GM21360 (cell line): ENCODE results near the gene TFRC.
"Not testable (repeated sequence)": the region's sequence is repeated elsewhere in the genome, so short reads cannot be mapped to it uniquely, and the experiment has no call there.

Source experiments
- ATAC-seq: cut with Tn5 transposase; IDR thresholded peaks from one replicate; pipeline ENCODE4 v1.9.1; 2021; ENCODE audit warnings: mild to moderate bottlenecking, moderate library complexity; ENCODE audit not compliant: unreplicated experiment

The TFRC gene

DNA sequence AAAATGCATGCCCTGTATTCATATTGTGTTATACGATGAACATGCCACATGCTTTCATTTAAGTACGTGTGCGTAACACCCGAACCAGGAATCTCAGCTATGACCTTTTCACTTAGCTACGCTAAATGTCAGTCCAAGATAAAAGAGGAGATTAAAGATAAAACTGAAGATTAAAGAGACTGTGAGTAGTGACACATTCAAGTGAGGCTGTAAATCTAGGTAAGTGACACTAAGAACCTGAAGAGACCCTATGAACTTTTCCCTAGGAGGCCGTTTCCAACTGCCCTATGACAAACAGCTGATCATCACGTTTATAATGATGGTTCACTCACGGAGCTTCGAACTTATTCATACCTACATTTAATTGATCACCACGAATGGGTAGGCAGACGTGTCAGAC lies 32.2 kb downstream of the TFRC start:
- ATAC-seq: no peak

DNA sequence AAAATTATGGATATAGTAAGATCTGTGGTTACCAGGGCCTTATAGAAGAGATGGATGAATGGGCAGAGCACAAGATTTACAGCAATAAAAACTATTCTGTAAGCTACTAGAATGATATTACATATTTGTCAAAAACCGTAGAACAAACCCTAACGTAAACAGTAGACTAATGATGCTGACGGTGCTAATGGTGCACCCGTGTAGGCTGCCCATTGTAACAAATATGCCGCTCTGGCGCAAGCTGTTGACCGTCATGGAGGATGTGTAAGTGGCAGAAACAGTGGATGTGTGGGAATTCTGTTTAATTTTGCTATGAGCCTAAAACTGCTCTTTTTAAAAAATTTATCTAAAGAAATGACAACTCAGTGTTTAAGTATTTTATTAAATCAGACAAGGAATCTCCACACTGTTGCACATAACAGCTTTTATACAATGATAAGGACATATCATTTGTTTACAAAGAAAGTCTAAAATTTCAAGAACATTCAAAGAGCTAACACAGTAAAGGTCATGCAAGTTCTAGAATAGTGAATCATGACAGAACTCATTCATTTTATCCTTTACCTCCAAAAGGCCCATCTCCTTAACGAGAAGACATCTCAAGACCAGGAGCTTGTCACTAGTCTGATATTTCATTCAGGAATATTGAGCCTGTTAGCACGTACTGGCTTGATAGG lies 32.8 kb downstream of the TFRC start:
- ATAC-seq: no peak

DNA sequence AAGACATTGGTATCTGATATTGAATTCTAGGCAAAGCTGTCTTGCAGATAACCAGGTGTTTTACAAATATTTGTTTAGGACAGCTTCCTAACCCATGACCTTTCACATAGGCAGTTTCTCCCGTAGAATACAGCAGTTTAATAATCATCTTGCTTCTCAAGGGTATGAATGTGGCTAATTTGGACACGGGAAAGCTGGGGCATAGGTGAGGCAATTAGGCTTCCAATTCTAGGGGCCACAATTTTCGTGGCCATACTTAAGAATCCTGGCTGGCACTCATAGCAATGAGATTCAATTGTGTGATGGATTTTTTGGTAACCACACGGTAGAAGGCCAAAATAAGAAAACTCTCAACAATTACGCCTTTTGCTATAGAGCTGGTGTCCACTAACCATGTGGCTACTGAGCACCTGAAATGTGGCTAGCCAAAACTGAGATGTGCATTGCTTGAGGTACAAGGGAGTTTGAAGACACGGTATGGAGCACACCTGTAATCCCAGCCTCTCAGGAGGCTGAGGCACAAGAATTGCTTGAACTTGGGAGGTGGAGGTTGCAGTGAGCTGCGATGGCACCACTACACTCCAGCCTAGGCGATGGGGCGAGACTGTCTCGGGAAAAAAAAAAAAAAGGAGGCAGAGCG lies 34.4 kb downstream of the TFRC start:
- no peak for ATAC-seq

DNA sequence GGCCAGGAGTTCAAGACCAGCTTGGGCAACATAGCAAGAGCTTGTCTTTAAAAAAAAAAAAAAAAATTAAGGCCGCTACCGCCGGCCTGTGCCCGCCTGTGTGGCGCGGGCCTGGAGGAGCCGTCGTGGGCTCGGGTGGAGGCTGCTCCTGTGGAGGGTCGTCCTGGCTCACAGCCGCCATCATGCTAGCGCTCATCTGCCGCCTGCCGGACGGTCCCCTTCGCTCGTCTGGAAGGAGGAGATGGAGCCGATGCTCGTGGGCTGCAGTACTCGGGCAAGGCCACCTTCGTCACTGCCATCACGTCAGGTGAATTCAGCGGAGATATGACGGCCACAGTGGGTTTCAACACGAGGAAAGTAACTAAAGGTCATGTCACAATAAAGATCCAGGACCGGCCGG lies 37.4 kb downstream of the TFRC start:
- ATAC-seq: no peak

DNA sequence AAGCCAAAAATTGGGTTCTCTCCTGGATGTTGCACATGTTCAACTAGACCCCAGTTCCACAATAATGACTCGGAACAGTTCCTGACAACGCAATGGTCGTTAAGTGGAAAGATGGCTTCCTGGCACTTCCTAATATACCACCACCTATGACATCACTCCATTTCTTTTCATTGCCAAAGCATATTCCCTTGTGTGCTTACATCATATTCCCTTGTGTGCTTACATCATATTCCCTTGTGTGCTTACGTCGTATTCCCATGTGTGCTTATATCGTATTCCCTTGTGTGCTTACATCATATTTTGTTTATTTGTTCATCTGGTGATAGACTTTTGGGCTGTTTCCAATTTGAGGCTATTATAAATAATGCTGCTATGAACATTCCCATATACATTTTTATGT lies 39.2 kb downstream of the TFRC start:
- no peak for ATAC-seq

DNA sequence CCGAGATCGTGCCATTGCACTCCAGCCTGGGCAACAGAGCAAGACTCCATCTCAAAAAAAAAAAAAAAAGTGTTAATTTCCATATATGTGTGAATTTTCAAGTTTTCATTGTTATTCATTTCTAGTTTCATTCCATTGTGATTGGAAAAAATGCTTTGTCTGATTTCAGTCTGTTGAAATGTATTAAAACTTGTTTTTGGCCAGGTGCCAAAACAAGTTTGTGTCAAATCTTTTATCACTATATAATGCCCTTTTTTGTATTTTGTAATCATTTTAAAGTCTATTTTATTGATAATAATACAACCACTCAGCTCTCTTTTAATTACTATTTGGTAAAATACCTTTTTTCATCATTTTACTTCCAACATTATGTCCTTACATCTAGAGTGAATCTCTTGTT lies 42.5 kb downstream of the TFRC start:
- no peak for ATAC-seq

DNA sequence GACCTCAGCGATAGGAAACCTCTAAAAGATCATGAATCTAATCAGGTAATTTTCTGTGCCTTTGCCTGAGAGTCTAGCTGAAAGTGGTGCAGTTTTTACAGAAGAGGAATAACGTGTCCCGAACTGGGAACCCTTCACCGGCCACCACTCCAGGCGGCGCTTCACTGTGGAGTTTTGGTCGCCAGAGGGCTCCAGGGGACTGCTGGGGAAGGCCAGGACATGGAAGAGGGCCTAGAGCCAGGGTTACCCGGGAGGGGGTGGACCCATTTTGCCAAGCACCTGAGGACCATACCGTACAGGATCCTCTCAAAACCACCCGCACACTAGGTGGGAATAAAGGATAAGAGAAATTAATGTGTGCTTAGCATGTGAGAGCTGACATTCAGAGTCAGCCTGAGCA lies 55.8 kb downstream of the TFRC start:
- ATAC-seq: not testable (repeated sequence)

DNA sequence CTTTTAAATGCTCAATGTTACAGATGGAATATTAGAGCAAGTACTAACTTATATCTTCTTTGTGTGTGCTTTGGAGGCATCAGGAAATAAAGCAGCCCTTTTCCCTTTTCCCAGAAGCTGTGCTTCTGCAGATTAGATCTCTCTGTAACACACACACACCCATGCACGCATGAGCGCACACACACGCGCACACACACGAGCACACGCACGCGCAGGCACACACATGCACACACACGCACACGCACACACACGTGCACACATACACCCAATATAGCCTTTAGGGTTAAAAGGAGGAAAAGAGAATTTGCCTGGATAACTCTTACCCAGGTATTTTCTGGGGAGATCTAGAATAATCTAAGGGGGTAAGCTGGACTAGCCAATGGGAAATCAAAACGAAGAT lies 56.9 kb downstream of the TFRC start:
- ATAC-seq: no peak

DNA sequence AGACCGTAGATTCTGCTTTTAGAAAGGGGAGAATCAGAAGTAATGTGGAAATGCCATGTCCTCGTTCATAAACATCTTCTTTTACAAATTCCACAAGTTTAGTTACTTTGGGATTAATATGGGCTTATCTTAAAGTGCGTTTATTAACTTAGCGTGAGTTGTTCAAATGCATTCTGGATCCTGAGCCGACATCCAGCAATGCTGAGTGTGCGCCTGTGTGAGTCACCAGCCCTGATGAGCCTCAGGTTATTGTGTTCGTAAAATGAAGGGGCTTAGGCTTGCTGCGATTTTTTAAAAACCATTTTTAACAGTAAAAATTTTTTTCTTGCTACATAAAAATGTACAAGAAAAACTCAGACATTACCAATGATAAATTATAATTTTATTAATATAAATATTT lies 57.9 kb downstream of the TFRC start:
- no peak for ATAC-seq

DNA sequence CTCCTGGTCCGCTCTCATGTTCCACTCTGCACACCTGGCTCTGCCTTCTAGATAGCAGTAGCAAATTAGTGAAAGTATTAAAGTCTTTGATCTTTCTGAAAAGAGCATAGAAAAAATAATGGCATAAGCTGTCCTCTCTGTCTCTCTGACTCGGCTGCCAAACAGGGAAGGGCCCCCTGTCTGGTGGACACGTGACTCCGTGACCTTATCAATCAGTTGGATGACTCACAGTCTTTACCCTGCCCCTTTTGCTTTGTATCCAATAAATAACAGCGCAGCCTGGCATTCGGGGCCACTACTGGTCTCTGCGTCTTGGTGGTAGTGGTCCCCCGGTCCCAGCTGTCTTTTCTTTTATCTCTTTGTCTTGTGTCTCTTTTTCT lies 59.4 kb downstream of the TFRC start:
- ATAC-seq: not testable (repeated sequence)

DNA sequence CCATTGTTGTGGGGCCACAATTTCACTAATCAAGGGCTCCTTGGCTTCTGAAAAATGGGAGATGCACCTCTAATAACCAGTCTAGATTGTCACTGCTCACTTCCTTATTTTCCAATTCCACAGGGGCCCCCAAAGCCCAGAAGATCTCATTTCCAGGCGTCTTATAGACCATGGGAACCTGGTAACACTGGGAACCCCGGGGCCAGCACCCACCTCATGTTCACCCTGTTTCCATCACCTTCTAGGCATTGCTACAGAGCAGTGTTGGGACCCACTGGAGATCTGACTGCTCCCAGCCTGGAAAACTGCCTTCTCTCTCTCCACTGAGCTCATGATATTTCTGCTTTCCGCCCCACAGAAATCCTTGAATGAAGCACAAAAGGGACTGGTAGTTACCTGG lies 61.5 kb downstream of the TFRC start:
- ATAC-seq: no peak

DNA sequence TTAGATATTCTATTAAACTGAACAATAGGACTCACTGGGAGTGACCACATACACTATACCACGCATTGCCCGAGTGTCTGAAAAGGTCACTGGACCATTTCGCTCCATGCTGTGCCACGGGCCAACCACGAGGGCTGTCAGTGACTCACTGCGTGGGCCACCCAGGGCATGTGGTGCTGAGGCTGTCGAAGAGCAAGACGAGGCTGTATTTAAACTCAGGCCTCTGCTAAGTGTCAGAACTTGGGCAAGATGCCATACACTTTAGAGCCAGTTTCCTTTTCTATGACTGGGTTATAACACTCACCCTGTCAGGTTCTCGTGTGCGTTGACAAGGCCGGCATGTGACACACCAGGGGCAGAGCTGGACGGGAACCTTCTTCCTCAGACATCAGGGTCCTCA lies 62.3 kb downstream of the TFRC start:
- ATAC-seq: not testable (repeated sequence)

DNA sequence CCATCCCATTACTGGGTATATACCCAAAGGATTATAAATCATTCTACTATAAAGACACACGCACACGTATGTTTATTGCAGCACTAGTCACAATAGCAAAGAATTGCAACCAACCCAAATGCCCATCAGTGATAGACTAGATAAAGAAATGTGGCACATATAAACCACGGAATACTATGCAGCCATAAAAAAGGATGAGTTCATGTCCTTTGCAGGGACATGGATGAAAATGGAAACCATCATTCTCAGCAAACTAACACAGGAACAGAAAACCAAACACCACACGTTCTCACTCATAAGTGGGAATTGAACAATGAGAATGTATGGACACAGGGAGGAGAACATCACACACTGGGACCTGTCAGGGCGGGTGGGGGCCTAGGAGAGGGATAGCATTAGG lies 63.7 kb downstream of the TFRC start:
- ATAC-seq: not testable (repeated sequence)

DNA sequence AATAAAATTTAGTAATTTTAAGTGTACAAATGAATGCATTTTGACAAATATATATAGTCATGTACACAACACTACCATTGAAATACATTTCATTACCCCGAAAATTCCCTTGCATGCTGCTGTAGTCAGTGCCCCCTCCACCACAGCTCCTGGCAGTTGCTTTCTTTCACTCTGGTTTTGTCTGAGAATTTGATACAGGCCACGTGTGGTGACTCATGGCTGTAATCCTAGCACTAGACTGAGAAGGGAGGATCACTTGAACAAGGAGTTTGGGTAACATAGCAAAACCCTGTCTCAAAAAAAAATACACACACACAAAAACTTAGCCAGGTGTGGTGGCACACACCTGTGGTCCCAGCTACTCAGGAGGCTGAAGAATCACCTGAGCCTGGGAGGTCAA lies 65.4 kb downstream of the TFRC start:
- no peak for ATAC-seq

DNA sequence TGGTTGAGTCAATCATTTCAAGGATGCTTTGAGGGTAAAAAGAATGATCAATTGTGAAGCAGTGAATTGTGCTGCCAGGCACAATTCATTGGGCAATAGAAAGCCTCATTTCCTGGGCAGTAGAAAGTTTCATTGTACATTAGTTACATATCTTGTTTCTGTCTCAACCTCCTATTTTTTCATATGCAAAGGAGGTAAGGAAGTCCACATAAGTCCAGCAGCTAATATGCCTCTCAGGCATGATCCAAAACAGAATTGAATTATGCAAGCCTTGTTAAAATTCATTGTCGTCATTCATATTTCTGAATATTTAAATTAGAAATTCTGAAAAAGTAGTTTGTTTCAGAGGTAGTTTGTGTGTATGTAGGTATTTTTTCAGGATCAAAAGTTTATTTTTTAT lies 65.8 kb downstream of the TFRC start:
- no peak for ATAC-seq

DNA sequence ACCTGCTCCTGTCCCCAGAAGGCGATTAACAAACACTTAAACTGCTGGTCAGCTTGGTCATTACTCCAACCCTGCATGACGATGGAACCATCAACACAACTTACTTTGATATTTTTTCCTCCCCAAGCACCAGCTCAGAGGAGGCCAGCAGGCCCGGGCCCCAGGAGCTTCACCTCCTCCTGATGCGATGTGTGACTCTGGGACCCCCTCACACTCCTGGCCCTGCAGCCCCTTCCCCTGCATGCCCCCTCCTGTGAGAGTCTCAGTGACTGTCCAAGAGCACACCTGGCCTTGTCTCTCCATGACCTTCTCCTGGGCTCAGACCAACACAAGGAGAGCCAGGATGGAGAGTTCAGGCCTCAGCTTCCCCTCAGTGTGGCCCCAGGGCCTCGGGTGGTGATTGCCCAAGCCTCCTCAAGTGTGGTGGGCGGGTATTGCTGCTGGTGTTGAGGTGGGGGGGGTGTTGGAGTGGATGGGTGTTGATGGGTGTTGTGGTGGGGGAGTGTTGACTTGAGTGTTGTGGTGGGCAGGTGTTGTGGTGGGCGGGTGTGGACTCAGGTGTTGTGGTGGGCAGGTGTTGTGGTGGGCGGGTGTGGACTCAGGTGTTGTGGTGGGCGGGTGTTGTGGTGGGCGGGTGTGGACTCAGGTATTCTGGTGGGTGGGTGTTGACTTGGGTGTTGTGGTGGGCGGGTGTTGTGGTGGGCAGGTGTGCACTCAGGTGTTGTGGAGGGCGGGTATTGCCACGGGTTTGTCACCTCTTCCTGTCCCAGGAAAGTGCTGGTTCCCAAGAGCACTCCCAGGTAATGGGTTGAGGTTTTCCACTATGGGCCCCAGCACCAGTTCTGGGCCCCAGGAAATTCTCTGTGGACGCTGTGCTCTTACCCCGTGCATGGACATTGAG lies 68.1 kb downstream of the TFRC start:
- ATAC-seq: no peak

DNA sequence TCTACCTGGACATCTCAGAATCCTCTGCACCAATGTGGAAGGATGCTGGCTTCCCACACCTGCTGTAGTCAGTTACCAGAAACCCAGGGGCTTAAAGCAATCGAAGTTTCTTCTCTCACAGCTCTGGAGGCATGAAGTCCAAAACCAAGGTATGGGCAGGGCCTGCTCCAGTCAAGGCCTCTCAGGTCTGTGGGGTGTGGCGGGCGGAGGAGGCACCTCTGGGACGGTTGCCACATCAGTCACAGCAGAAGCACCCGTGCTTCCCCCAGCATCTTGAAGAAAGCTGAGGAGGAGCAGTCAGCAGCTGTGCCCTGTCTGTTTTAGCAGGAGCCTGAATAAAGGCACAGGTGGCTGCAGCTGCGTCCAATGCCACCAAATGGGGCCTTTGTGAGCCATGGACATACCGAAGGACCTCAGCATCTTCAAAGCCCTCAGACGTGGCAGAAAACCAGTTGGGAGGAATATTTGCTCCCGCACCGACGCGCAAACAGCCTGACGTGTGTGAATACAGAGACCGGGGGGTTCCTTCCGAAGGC lies 68.9 kb downstream of the TFRC start:
- ATAC-seq: no peak

DNA sequence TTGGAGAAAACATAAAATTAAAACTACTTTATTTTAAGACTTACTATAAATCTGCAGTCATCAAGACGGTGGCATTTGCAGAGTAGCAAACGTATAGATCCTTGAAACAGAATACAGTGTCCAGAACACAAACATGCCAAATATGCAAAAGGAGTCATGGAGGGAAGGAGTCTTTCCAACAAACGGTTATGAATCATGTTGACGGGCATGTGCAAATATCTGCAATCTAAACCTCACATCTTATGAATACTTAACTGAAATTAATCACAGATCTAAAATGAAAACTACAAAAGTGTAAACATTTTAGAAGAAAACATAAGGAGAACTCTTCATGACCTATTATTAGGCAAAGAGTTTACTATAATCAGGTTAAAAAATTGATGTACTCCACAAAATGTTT lies 69.4 kb downstream of the TFRC start:
- ATAC-seq: no peak

DNA sequence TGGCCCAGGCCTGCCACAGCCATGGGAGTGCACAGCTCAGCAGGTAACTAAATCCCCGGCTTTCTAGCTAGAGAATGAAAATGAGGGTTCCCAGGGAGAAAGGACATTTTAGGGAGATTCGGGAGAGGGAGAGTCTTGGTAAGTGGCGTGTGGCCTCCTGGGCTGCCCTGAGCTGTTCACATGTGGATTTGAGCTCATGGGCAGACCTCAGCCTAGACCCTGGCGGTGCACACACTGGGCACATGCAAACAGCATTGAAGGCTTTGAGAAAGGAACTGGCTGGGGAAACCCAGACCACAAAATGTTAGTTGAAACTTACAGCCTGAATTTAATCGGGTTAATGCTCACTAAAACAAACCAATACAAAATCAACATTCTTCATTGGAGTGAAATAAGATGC lies 72.4 kb downstream of the TFRC start:
- ATAC-seq: no peak

DNA sequence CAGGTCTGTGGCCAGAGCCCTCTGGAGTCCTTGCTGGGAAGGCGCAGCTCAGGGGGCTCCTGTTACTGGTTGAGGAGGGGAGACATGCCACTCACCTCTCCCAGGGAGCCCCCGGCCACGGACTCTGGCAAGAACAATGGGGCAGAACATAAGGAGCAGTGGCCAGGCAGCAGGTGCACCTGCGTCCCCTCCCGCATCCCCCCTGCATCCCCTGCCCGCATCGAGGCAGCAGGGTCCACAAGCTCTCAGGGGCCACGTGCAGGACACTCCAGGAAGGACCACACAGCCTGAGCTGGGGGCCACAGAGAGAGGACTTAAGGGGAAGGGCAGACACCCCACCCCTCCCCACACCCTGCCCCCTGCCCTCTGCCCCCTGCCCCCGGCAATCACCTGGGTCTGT lies 73.0 kb downstream of the TFRC start:
- ATAC-seq: no peak

DNA sequence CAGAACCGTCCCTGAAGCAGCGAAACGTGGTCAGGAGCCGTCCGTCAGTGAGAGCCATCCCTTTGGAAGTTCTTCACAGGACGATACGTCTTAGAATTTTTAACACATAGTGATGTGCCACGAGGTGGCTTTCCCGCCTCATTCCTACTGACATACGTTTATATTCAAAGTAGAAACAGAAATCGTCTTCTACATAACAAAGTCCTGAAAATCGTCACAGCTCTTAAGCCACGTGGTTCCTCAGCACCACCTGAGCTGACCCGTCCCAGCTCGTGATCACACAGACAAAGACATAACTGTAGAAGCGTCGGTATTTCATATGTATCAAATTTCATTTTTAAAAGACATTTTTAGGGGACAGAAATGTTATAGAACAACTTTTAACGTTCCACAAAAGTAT lies 73.5 kb downstream of the TFRC start:
- no peak for ATAC-seq
